GM12891 (cell line): Measurements from ENCODE around the gene CLBA1.

Experiments
- PAX5 ChIP-seq: IDR thresholded peaks from 2 replicates; pipeline ENCODE4 v1.6.1; 2011; ENCODE audit warnings: low read length, moderate library complexity, mild to moderate bottlenecking; ENCODE audit not compliant: insufficient read depth, severe bottlenecking
- POLR2A ChIP-seq: IDR thresholded peaks from 2 replicates; pipeline ENCODE4 v1.6.1; 2011; ENCODE audit warnings: low read depth, low read length, control low read depth
- POLR2AphosphoS5 ChIP-seq: IDR thresholded peaks from 2 replicates; pipeline ENCODE4 v1.6.1; 2011; ENCODE audit warnings: low read depth, low read length, control low read depth
- POU2F2 ChIP-seq: IDR thresholded peaks from 2 replicates; pipeline ENCODE4 v1.6.1; 2011; ENCODE audit warnings: low read depth, mild to moderate bottlenecking, control low read depth, low read length, moderate library complexity
- SPI1 ChIP-seq: IDR thresholded peaks from 2 replicates; pipeline ENCODE4 v1.6.1; 2011; ENCODE audit warnings: low read depth, low read length, control low read depth
- TAF1 ChIP-seq: IDR thresholded peaks from 2 replicates; pipeline ENCODE4 v1.6.1; 2011; ENCODE audit warnings: low read depth, low read length, control low read depth

GRCh38 chr14:104992501-104992900, 6.9 kb downstream of the CLBA1 start:
- TF ChIP-seq POLR2AphosphoS5 (no peak), POLR2A (no peak), POU2F2 (no peak), TAF1 (no peak), SPI1 (no peak), PAX5 (no peak)
